Neuronal stem cell (in vitro differentiated cells): ENCODE results near the gene PRKX. TPM values are rescaled to one million over a fixed set of nuclear protein-coding genes. Genes with fewer than 3 reads are reported as not detected.

ENCODE experiments used
- DNase-seq: peaks from one replicate; pipeline ENCODE4 v3.0.0-alpha.2; 2013; ENCODE audit warnings: low spot score
- H2AFZ ChIP-seq: one replicate; pipeline ENCODE4 v1.6.1; 2013; ENCODE audit warnings: mild to moderate bottlenecking, low read length, inconsistent platforms
- H2AK5ac ChIP-seq: 2 replicates; pipeline ENCODE4 v1.6.1; 2013; ENCODE audit warnings: low read depth, mild to moderate bottlenecking, inconsistent platforms, low read length, moderate library complexity, mixed read lengths
- H2BK120ac ChIP-seq: 2 replicates; pipeline ENCODE4 v1.6.1; 2013; ENCODE audit warnings: low read depth, mild to moderate bottlenecking, inconsistent platforms, low read length, moderate library complexity, mixed read lengths
- H2BK12ac ChIP-seq: one replicate; pipeline ENCODE4 v1.6.1; 2013; ENCODE audit warnings: low read length, inconsistent platforms
- H2BK15ac ChIP-seq: 2 replicates; pipeline ENCODE4 v1.6.1; 2013; ENCODE audit warnings: mild to moderate bottlenecking, low read length, inconsistent platforms, mixed read lengths
- H2BK5ac ChIP-seq: one replicate; pipeline ENCODE4 v1.6.1; 2013; ENCODE audit warnings: inconsistent platforms, mild to moderate bottlenecking, low read length, moderate library complexity
- H3K14ac ChIP-seq: one replicate; pipeline ENCODE4 v1.6.1; 2013; ENCODE audit warnings: low read length, inconsistent platforms
- H3K18ac ChIP-seq: 2 replicates; pipeline ENCODE4 v1.6.1; 2013; ENCODE audit warnings: low read length, inconsistent platforms
- H3K23ac ChIP-seq: 2 replicates; pipeline ENCODE4 v1.6.1; 2013; ENCODE audit warnings: low read depth, mild to moderate bottlenecking, mixed read lengths, low read length, inconsistent platforms; ENCODE audit not compliant: poor library complexity
- H3K27ac ChIP-seq: replicated peaks from 3 replicates; pipeline ENCODE4 v1.5.1; 2013; ENCODE audit warnings: low read length, inconsistent platforms
- H3K27me3 ChIP-seq, 3 experiments: 2 replicates each; pipeline ENCODE4 v1.6.1; 2013; ENCODE audit warnings: low read length in 3 of 3, mild to moderate bottlenecking in 2 of 3, inconsistent platforms in 1 of 3, low read depth in 1 of 3, mixed read lengths in 1 of 3, moderate library complexity in 1 of 3; ENCODE audit not compliant: control insufficient read depth in 3 of 3, insufficient read depth in 3 of 3
- H3K36me3 ChIP-seq, 2 donors: replicated peaks in 1 of 2; 2 replicates each; pipeline ENCODE4 v1.6.1; 2013; ENCODE audit warnings: low read length in 2 of 2; ENCODE audit not compliant: control insufficient read depth in 2 of 2, insufficient read depth in 2 of 2
- H3K4ac ChIP-seq: 2 replicates; pipeline ENCODE4 v1.6.1; 2013; ENCODE audit warnings: inconsistent platforms, mild to moderate bottlenecking, low read length, moderate library complexity
- H3K4me1 ChIP-seq, 2 donors: 1 replicate in 1 of 2; 2 replicates in 1 of 2; pipeline ENCODE4 v1.6.1; 2013; ENCODE audit warnings: low read length in 2 of 2, low read depth in 1 of 2; ENCODE audit not compliant: control insufficient read depth in 2 of 2, insufficient read depth in 1 of 2
- H3K4me2 ChIP-seq: one replicate; pipeline ENCODE4 v1.6.1; 2013; ENCODE audit warnings: mild to moderate bottlenecking, low read length, inconsistent platforms; ENCODE audit not compliant: insufficient read depth, poor library complexity, severe bottlenecking
- H3K4me3 ChIP-seq, 2 donors: 2 replicates each; pipeline ENCODE4 v1.5.1; 2013; ENCODE audit warnings: low read length in 2 of 2, mild to moderate bottlenecking in 2 of 2, inconsistent platforms in 1 of 2, moderate library complexity in 1 of 2
- H3K79me1 ChIP-seq: one replicate; pipeline ENCODE4 v1.6.1; 2013; ENCODE audit warnings: low read depth, mild to moderate bottlenecking, inconsistent platforms, low read length, moderate library complexity
- H3K9ac ChIP-seq: one replicate; pipeline ENCODE4 v1.6.1; 2013; ENCODE audit warnings: mild to moderate bottlenecking, low read depth, low read length, inconsistent platforms; ENCODE audit not compliant: poor library complexity
- H3K9me3 ChIP-seq, 2 donors: replicated peaks in 1 of 2; 2 replicates each; pipeline versions ENCODE3 to v1.6.1; 2013; ENCODE audit warnings: low read length in 2 of 2, mild to moderate bottlenecking in 2 of 2, inconsistent platforms in 1 of 2, low read depth in 1 of 2, mixed read lengths in 1 of 2, moderate library complexity in 1 of 2; ENCODE audit not compliant: control insufficient read depth in 2 of 2, insufficient read depth in 1 of 2
- H4K8ac ChIP-seq: one replicate; pipeline ENCODE4 v1.6.1; 2013; ENCODE audit warnings: low read depth, mild to moderate bottlenecking, inconsistent platforms, low read length, moderate library complexity
- H4K91ac ChIP-seq: one replicate; pipeline ENCODE4 v1.6.1; 2013; ENCODE audit warnings: low read length, low read depth, mild to moderate bottlenecking, inconsistent platforms; ENCODE audit not compliant: poor library complexity
- WGBS, 2 donors: extraction: QIAGEN DNeasy Blood & Tissue Kit; methylation state at CpG; one replicate each; pipeline ENCODE4 v1.1.7; 2013; ENCODE audit warnings: missing lambda C conversion rate in 2 of 2, mixed read lengths in 1 of 2; ENCODE audit not compliant: insufficient read length in 2 of 2, insufficient replicate concordance in 1 of 2; ENCODE audit errors: extremely low coverage in 2 of 2; 5-methylcytosine and 5-hydroxymethylcytosine counted together
- polyA plus RNA-seq, 2 experiments: library from polyadenylated mRNA; stranded (reverse); fragments of 200-250 nt; gene quantifications; one replicate each; pipeline ENCODE4 v1.2.3, GENCODE V29; 2013

The PRKX gene
- polyA plus RNA-seq (2013, experiment 1 of 2), result 11.5 TPM
- polyA plus RNA-seq (2013, experiment 2 of 2), result 12.3 TPM

DNA sequence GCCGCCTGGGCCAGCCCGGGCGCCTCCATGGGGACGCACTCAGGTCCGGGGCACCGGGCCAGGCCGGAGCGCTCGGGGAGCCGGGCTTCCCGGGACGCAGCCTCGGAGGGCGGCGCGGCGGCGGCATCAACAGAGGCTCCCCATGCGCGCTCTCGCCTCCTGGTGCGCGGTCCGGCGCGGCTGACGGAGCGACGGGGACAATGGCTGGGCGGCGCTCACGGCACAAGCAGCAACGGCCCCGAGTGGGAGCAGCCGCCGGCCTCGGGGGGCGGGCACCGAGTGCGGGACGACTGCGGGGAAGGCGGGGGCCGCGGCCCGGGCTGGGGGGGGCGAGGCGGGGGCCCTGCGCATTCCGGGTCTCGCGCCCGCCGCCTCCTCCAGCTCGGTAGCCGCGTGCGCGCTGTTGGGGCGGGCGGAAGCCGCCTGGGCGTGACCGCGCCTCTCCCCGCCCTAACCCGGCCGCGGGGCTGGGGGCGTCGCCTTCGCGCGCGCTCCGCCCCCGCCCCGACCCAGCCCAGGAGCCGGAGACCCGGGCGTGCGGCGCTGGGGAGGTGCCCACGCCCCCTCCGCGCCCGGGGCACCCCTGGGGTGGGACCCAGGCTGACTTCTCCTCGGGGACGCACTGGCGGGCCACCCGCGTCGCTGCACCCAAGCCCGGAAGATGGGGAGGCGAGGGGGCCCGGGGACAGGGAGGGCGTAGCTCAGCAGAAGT lies at the start of gene PRKX:
TSS of gene PRKX (minus strand) at position 425 of the 712 bp plus-strand sequence. CDS start at position 29, 396 bp downstream.
- Histone ChIP-seq H2BK15ac (no peak within 1 kb of the TSS), H2BK120ac (no peak within 1 kb of the TSS), H2BK5ac (no peak within 1 kb of the TSS), H4K91ac (no peak within 1 kb of the TSS), H3K9ac (peak within 1 kb of the TSS; percentile 70), H3K4ac (no peak within 1 kb of the TSS), H3K27ac (no peak within 1 kb of the TSS), H2AFZ (peak within 1 kb of the TSS; percentile 94), H2BK12ac (no peak within 1 kb of the TSS), H4K8ac (no peak within 1 kb of the TSS), H2AK5ac (peak within 1 kb of the TSS; percentile 81), H3K9me3 (no peaks in the 10 kb centered on the region), H3K27me3 (peaks cover 0 to 20% (median 0%) of the 10 kb centered on the region in 3 experiments), H3K79me1 (peaks cover 6% of the 10 kb centered on the region), H3K18ac (peak within 1 kb of the TSS; percentile 71), H3K4me2 (peak within 1 kb of the TSS; percentile 54), H3K4me1 (no peaks in the 10 kb centered on the region), H3K4me3 (peak within 1 kb of the TSS; percentile 67 to 89), H3K23ac (no peak within 1 kb of the TSS), H3K36me3 (no peaks in the 10 kb centered on the region), H3K14ac (peak within 1 kb of the TSS; percentile 21)
- WGBS, 2 donors, result no CpG with 5 or more reads among the region's 97 CpGs
- no peak for DNase-seq

DNA sequence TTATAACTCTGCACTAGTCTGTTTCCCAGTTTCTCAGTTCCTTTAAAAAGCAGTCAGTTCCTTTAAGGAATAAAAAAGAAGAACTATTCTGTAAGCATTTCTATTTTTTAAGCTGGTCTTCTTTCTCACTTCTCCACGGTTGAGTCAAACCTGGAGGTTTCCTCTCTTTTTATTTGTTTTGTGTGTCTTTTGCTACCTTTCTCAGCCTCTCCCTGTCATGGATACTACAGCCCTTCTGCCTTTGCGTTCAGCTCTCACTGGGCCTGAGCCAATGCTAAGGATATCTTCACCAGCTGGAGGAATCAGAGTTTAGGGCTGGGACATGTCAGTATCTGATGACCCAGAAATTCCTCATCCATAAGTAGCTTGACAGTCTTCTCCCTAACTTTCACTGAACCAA lies 49.7 kb upstream of the PRKX start:
- no peak overlapping the region for H3K23ac ChIP-seq
- H3K79me1 ChIP-seq, result no peaks in the 10 kb centered on the region
- no peak overlapping the region for H2BK12ac ChIP-seq
- no peak for DNase-seq
- H3K4me1 ChIP-seq, result no peaks in the 10 kb centered on the region
- H2BK5ac ChIP-seq, result no peak overlapping the region
- H3K4ac ChIP-seq, result no peak overlapping the region
- H3K18ac ChIP-seq, result no peak overlapping the region
- no peaks in the 10 kb centered on the region for H3K36me3 ChIP-seq
- H3K4me3 ChIP-seq, result no peak overlapping the region
- H2BK15ac ChIP-seq, result no peak overlapping the region
- no peak overlapping the region for H3K9ac ChIP-seq
- no peak overlapping the region for H3K14ac ChIP-seq
- no CpG with 5 or more reads among the region's 2 CpGs for WGBS, 2 donors
- no peak overlapping the region for H2BK120ac ChIP-seq
- no peak overlapping the region for H2AFZ ChIP-seq
- H4K91ac ChIP-seq, result no peak overlapping the region
- no peaks in the 10 kb centered on the region for H3K9me3 ChIP-seq
- no peak overlapping the region for H3K4me2 ChIP-seq
- no peak overlapping the region for H3K27ac ChIP-seq
- H3K27me3 ChIP-seq, result no peaks in the 10 kb centered on the region
- H2AK5ac ChIP-seq, result no peak overlapping the region
- H4K8ac ChIP-seq, result no peak overlapping the region

DNA sequence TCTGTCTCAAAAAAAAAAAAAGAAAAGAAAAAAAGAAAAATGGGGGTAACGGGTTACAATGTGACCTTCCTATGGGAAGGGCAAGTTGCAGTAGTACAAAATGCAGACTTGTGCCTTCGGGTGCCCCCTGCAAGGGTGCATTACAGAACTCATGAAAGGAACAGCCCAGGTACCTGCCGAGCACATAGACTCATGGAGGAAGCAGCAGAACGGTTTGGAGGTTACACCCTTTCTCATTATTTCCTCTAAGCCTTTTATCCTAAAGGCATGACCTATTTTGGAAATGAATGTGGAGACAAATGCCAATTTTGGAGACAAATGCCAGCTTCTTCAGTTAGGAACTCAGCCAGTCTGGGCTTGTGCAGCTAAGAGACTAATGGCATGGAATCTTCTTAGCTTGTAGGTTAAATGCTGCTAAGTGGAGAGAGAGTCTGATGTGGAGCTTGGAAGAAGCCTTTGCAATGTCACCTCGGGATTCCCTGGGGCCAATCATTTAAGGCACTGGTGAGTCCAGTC lies 44.1 kb upstream of the PRKX start:
- Histone ChIP-seq H3K4me1 (no peaks in the 10 kb centered on the region), H3K9ac (no peak overlapping the region), H4K91ac (no peak overlapping the region), H2BK5ac (no peak overlapping the region), H3K4ac (no peak overlapping the region), H2AFZ (no peak overlapping the region), H3K36me3 (no peaks in the 10 kb centered on the region), H2BK15ac (no peak overlapping the region), H3K23ac (no peak overlapping the region), H2BK12ac (no peak overlapping the region), H3K4me2 (no peak overlapping the region), H3K18ac (no peak overlapping the region), H4K8ac (no peak overlapping the region), H3K14ac (no peak overlapping the region), H2BK120ac (no peak overlapping the region), H3K4me3 (no peak overlapping the region), H3K9me3 (no peaks in the 10 kb centered on the region), H3K27me3 (no peaks in the 10 kb centered on the region), H3K27ac (no peak overlapping the region), H2AK5ac (no peak overlapping the region), H3K79me1 (no peaks in the 10 kb centered on the region)
- WGBS, 2 donors, result no CpG with 5 or more reads among the region's 5 CpGs
- DNase-seq, result no peak

DNA sequence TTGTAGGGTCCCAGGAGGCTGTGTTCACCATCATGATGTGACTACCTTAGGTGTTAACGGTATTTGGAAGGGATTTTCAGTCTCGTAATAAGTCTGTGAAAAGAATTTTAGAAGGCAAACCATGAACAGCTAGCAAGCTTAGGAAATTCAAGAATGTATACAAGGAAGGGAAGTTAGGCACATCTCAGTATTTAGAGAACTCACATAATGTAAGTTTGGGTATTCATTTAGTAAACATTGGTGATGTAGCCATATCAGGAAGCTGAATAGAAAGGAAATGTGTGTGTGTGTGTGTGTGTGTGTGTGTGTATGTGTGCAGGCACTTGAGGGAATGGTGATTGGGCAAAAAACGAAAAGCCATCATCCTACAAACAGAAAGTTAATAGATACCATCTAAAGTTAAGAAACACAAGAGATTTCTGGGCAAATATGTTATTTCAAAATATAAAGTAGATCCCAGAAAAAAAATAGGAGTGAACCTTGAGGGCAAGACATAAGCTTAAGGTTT lies 34.7 kb upstream of the PRKX start:
- Histone ChIP-seq H2BK15ac (no peak overlapping the region), H3K14ac (no peak overlapping the region), H4K91ac (no peak overlapping the region), H3K4me2 (no peak overlapping the region), H3K36me3 (no peaks in the 10 kb centered on the region), H2AFZ (no peak overlapping the region), H3K9me3 (no peaks in the 10 kb centered on the region), H3K4me3 (no peak overlapping the region), H3K79me1 (no peaks in the 10 kb centered on the region), H3K9ac (no peak overlapping the region), H3K23ac (no peak overlapping the region), H3K27ac (no peak overlapping the region), H2BK5ac (no peak overlapping the region), H3K27me3 (no peaks in the 10 kb centered on the region), H3K4ac (no peak overlapping the region), H3K4me1 (no peaks in the 10 kb centered on the region), H2BK12ac (no peak overlapping the region), H3K18ac (no peak overlapping the region), H4K8ac (no peak overlapping the region), H2BK120ac (no peak overlapping the region), H2AK5ac (no peak overlapping the region)
- no peak for DNase-seq
- WGBS, 2 donors, result no CpG with 5 or more reads among the region's 3 CpGs
